Neuronal stem cell (in vitro differentiated cells): Measurements from ENCODE around the gene KLF11.
"Not testable (repeated sequence)": the region's sequence is repeated elsewhere in the genome, so short reads cannot be mapped to it uniquely, and the experiment has no call there.

Experiments used
- DNase-seq: peaks from one replicate; pipeline ENCODE4 v3.0.0-alpha.2; 2013; ENCODE audit warnings: low spot score
- H2AFZ ChIP-seq: one replicate; pipeline ENCODE4 v1.6.1; 2013; ENCODE audit warnings: mild to moderate bottlenecking, low read length, inconsistent platforms
- H2AK5ac ChIP-seq: 2 replicates; pipeline ENCODE4 v1.6.1; 2013; ENCODE audit warnings: low read depth, mild to moderate bottlenecking, inconsistent platforms, low read length, moderate library complexity, mixed read lengths
- H2BK120ac ChIP-seq: 2 replicates; pipeline ENCODE4 v1.6.1; 2013; ENCODE audit warnings: low read depth, mild to moderate bottlenecking, inconsistent platforms, low read length, moderate library complexity, mixed read lengths
- H2BK12ac ChIP-seq: one replicate; pipeline ENCODE4 v1.6.1; 2013; ENCODE audit warnings: low read length, inconsistent platforms
- H2BK15ac ChIP-seq: 2 replicates; pipeline ENCODE4 v1.6.1; 2013; ENCODE audit warnings: mild to moderate bottlenecking, low read length, inconsistent platforms, mixed read lengths
- H2BK5ac ChIP-seq: one replicate; pipeline ENCODE4 v1.6.1; 2013; ENCODE audit warnings: inconsistent platforms, mild to moderate bottlenecking, low read length, moderate library complexity
- H3K14ac ChIP-seq: one replicate; pipeline ENCODE4 v1.6.1; 2013; ENCODE audit warnings: low read length, inconsistent platforms
- H3K18ac ChIP-seq: 2 replicates; pipeline ENCODE4 v1.6.1; 2013; ENCODE audit warnings: low read length, inconsistent platforms
- H3K23ac ChIP-seq: 2 replicates; pipeline ENCODE4 v1.6.1; 2013; ENCODE audit warnings: low read depth, mild to moderate bottlenecking, mixed read lengths, low read length, inconsistent platforms; ENCODE audit not compliant: poor library complexity
- H3K27ac ChIP-seq: replicated peaks from 3 replicates; pipeline ENCODE4 v1.5.1; 2013; ENCODE audit warnings: low read length, inconsistent platforms
- H3K27me3 ChIP-seq, 3 experiments: 2 replicates each; pipeline ENCODE4 v1.6.1; 2013; ENCODE audit warnings: low read length in 3 of 3, mild to moderate bottlenecking in 2 of 3, inconsistent platforms in 1 of 3, low read depth in 1 of 3, mixed read lengths in 1 of 3, moderate library complexity in 1 of 3; ENCODE audit not compliant: control insufficient read depth in 3 of 3, insufficient read depth in 3 of 3
- H3K36me3 ChIP-seq, 2 donors: replicated peaks in 1 of 2; 2 replicates each; pipeline ENCODE4 v1.6.1; 2013; ENCODE audit warnings: low read length in 2 of 2; ENCODE audit not compliant: control insufficient read depth in 2 of 2, insufficient read depth in 2 of 2
- H3K4ac ChIP-seq: 2 replicates; pipeline ENCODE4 v1.6.1; 2013; ENCODE audit warnings: inconsistent platforms, mild to moderate bottlenecking, low read length, moderate library complexity
- H3K4me1 ChIP-seq, 2 donors: 1 replicate in 1 of 2; 2 replicates in 1 of 2; pipeline ENCODE4 v1.6.1; 2013; ENCODE audit warnings: low read length in 2 of 2, low read depth in 1 of 2; ENCODE audit not compliant: control insufficient read depth in 2 of 2, insufficient read depth in 1 of 2
- H3K4me2 ChIP-seq: one replicate; pipeline ENCODE4 v1.6.1; 2013; ENCODE audit warnings: mild to moderate bottlenecking, low read length, inconsistent platforms; ENCODE audit not compliant: insufficient read depth, poor library complexity, severe bottlenecking
- H3K4me3 ChIP-seq, 2 donors: 2 replicates each; pipeline ENCODE4 v1.5.1; 2013; ENCODE audit warnings: low read length in 2 of 2, mild to moderate bottlenecking in 2 of 2, inconsistent platforms in 1 of 2, moderate library complexity in 1 of 2
- H3K79me1 ChIP-seq: one replicate; pipeline ENCODE4 v1.6.1; 2013; ENCODE audit warnings: low read depth, mild to moderate bottlenecking, inconsistent platforms, low read length, moderate library complexity
- H3K9ac ChIP-seq: one replicate; pipeline ENCODE4 v1.6.1; 2013; ENCODE audit warnings: mild to moderate bottlenecking, low read depth, low read length, inconsistent platforms; ENCODE audit not compliant: poor library complexity
- H3K9me3 ChIP-seq, 2 donors: replicated peaks in 1 of 2; 2 replicates each; pipeline versions ENCODE3 to v1.6.1; 2013; ENCODE audit warnings: low read length in 2 of 2, mild to moderate bottlenecking in 2 of 2, inconsistent platforms in 1 of 2, low read depth in 1 of 2, mixed read lengths in 1 of 2, moderate library complexity in 1 of 2; ENCODE audit not compliant: control insufficient read depth in 2 of 2, insufficient read depth in 1 of 2
- H4K8ac ChIP-seq: one replicate; pipeline ENCODE4 v1.6.1; 2013; ENCODE audit warnings: low read depth, mild to moderate bottlenecking, inconsistent platforms, low read length, moderate library complexity
- H4K91ac ChIP-seq: one replicate; pipeline ENCODE4 v1.6.1; 2013; ENCODE audit warnings: low read length, low read depth, mild to moderate bottlenecking, inconsistent platforms; ENCODE audit not compliant: poor library complexity
- WGBS, 2 donors: extraction: QIAGEN DNeasy Blood & Tissue Kit; methylation state at CpG; one replicate each; pipeline ENCODE4 v1.1.7; 2013; ENCODE audit warnings: missing lambda C conversion rate in 2 of 2, mixed read lengths in 1 of 2; ENCODE audit not compliant: insufficient read length in 2 of 2, insufficient replicate concordance in 1 of 2; ENCODE audit errors: extremely low coverage in 2 of 2; 5-methylcytosine and 5-hydroxymethylcytosine counted together

Gene KLF11

DNA sequence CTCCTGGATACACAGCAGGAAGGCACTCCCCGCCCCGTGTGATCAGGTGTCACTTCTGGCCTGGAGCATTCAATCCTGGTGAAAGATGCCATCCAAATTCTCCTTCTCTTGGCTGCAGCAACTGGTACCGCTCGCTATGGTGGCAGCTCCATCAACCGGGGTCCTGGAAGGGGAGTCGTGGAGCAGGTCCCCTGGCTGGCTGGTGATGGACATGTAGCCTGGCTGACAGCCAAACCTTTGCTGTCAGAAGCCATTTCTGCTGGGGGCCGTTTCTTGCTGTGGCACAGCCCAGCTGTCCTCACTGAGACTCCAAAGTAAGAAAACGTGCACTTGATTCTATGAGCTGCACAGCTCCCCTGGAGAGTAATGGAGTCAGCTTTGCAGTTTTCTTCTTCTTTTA, 44.0 kb downstream of the KLF11 start:
- Histone ChIP-seq H3K4me3 (no peak overlapping the region), H3K14ac (no peak overlapping the region), H3K4ac (no peak overlapping the region), H4K91ac (no peak overlapping the region), H3K9me3 (no peaks in the 10 kb centered on the region), H3K9ac (no peak overlapping the region), H2BK120ac (no peak overlapping the region), H3K23ac (no peak overlapping the region), H2AFZ (no peak overlapping the region), H3K18ac (no peak overlapping the region), H3K4me1 (no peaks in the 10 kb centered on the region), H3K27ac (no peak overlapping the region), H2AK5ac (no peak overlapping the region), H3K36me3 (no peaks in the 10 kb centered on the region), H4K8ac (no peak overlapping the region), H3K4me2 (no peak overlapping the region), H3K27me3 (peaks cover 0 to 43% (median 2%) of the 10 kb centered on the region in 3 experiments), H2BK5ac (no peak overlapping the region), H2BK15ac (no peak overlapping the region), H2BK12ac (no peak overlapping the region), H3K79me1 (no peaks in the 10 kb centered on the region)
- no CpG with 5 or more reads among the region's 8 CpGs for WGBS, 2 donors
- no peak for DNase-seq

- Histone ChIP-seq H3K4ac (no peak overlapping the region), H2BK120ac (no peak overlapping the region), H2BK12ac (no peak overlapping the region), H2AK5ac (no peak overlapping the region), H3K4me1 (peaks cover 5 to 7% of the 10 kb centered on the region in 2 donors), H2BK5ac (no peak overlapping the region), H3K4me2 (no peak overlapping the region), H3K9me3 (no peaks in the 10 kb centered on the region), H3K4me3 (no peak overlapping the region), H2AFZ (no peak overlapping the region), H3K36me3 (no peaks in the 10 kb centered on the region), H3K27me3 (peaks cover 0 to 22% (median 0%) of the 10 kb centered on the region in 3 experiments), H3K27ac (no peak overlapping the region), H4K91ac (no peak overlapping the region), H2BK15ac (no peak overlapping the region), H3K14ac (no peak overlapping the region), H3K9ac (no peak overlapping the region), H4K8ac (no peak overlapping the region), H3K79me1 (no peaks in the 10 kb centered on the region), H3K18ac (no peak overlapping the region), H3K23ac (no peak overlapping the region)
- no CpG with 5 or more reads among the region's 5 CpGs for WGBS, 2 donors
- DNase-seq = no peak
Measured at GRCh38 chr2:10089565-10090190, 46.3 kb downstream of the KLF11 start.

- no peak overlapping the region for H4K8ac ChIP-seq
- H3K27me3 ChIP-seq = peaks cover 0 to 12% (median 0%) of the 10 kb centered on the region in 3 experiments
- peak overlapping the region; percentile 60 for H2BK5ac ChIP-seq
- no peak overlapping the region for H3K4ac ChIP-seq
- no peak overlapping the region for H4K91ac ChIP-seq
- H3K4me1 ChIP-seq = peaks cover 13 to 17% of the 10 kb centered on the region in 2 donors
- no peaks in the 10 kb centered on the region for H3K9me3 ChIP-seq
- H2AK5ac ChIP-seq = no peak overlapping the region
- WGBS, 2 donors = no CpG with 5 or more reads among the region's 52 CpGs
- no peak overlapping the region for H3K4me2 ChIP-seq
- DNase-seq = no peak
- H3K9ac ChIP-seq = no peak overlapping the region
- no peak overlapping the region for H3K27ac ChIP-seq
- no peak overlapping the region for H2AFZ ChIP-seq
- no peak overlapping the region for H2BK12ac ChIP-seq
- H3K18ac ChIP-seq = peak overlapping the region; percentile 40
- peak overlapping the region; percentile 26 for H3K23ac ChIP-seq
- no peak overlapping the region for H3K14ac ChIP-seq
- H3K4me3 ChIP-seq = no peak overlapping the region
- H3K36me3 ChIP-seq = no peaks in the 10 kb centered on the region
- no peak overlapping the region for H2BK120ac ChIP-seq
- H3K79me1 ChIP-seq = no peaks in the 10 kb centered on the region
- H2BK15ac ChIP-seq = no peak overlapping the region
Measured at GRCh38 chr2:10091182-10091888, 48.0 kb downstream of the KLF11 start.

DNA sequence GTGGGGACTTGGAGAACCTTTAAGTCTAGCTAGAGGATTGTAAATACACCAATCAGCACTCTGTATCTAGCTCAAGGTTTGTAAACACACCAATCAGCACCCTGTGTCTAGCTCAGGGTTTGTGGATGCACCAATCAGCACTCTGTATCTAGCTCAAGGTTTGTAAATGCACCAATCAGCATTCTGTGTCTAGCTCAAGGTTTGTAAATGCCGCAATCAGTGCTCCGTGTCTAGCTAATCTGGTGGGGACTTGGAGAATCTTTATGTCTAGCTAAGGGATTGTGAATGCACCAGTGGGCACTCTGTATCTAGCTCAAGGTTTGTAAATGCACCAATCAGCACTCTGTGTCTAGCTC, 48.5 kb downstream of the KLF11 start:
- not testable (repeated sequence) for H3K4me3 ChIP-seq, H4K8ac ChIP-seq, H3K36me3 ChIP-seq, H3K4me2 ChIP-seq, H3K4ac ChIP-seq, H2AFZ ChIP-seq, H4K91ac ChIP-seq, H2BK15ac ChIP-seq, H2BK12ac ChIP-seq, H2AK5ac ChIP-seq, H3K14ac ChIP-seq, H3K23ac ChIP-seq, DNase-seq, H3K9me3 ChIP-seq, H3K18ac ChIP-seq, H3K27ac ChIP-seq, H2BK5ac ChIP-seq, H3K9ac ChIP-seq, H2BK120ac ChIP-seq, H3K79me1 ChIP-seq
- no CpG with 5 or more reads among the region's 2 CpGs for WGBS, 2 donors
- peaks cover 0 to 12% (median 0%) of the 10 kb centered on the region in 3 experiments for H3K27me3 ChIP-seq
- H3K4me1 ChIP-seq = peaks cover 15 to 21% of the 10 kb centered on the region in 2 donors
